Daoy (cell line): Measurements from ENCODE around the gene MTHFD1L. TPM values are rescaled to one million over a fixed set of nuclear protein-coding genes. Genes with fewer than 3 reads are reported as not detected.

ENCODE experiments used
- DNase-seq: peaks from one replicate; pipeline ENCODE4 v3.0.0-alpha.2; 2015; ENCODE audit warnings: low read depth
- total RNA-seq: library from RNA; depleted of rRNA; stranded (reverse); fragments of >200 nt; shearing (Covaris generic); gene quantifications from 2 replicates; pipeline ENCODE4 v1.2.3, GENCODE V29; 2014

Gene MTHFD1L
- total RNA-seq, 1 experiment from 2014 or later: 17.8 TPM

GRCh38 chr6:150898399-150899170, 33.1 kb downstream of the MTHFD1L start:
- DNase-seq: no peak

- DNase-seq: no peak
Observed at GRCh38 chr6:150899231-150899630, 33.7 kb downstream of the MTHFD1L start.

GRCh38 chr6:150900049-150900448, 34.5 kb downstream of the MTHFD1L start:
- peak; percentile 51 for DNase-seq

- no peak for DNase-seq
Observed at GRCh38 chr6:150902142-150902776, 36.8 kb downstream of the MTHFD1L start.

GRCh38 chr6:150905769-150906168, 40.3 kb downstream of the MTHFD1L start:
- no peak for DNase-seq

- DNase-seq: no peak
Observed at GRCh38 chr6:150906641-150907326, 41.3 kb downstream of the MTHFD1L start.

- no peak for DNase-seq
Observed at GRCh38 chr6:150907383-150907782, 41.9 kb downstream of the MTHFD1L start.

- no peak for DNase-seq
Observed at GRCh38 chr6:150908901-150909300, 43.4 kb downstream of the MTHFD1L start.

- no peak for DNase-seq
Observed at GRCh38 chr6:150910561-150910960, 45.1 kb downstream of the MTHFD1L start.

- no peak for DNase-seq
Observed at GRCh38 chr6:150914372-150914771, 48.9 kb downstream of the MTHFD1L start.

GRCh38 chr6:150915131-150915879, 49.8 kb downstream of the MTHFD1L start:
- DNase-seq: no peak

GRCh38 chr6:150915880-150916265, 50.4 kb downstream of the MTHFD1L start:
- DNase-seq: no peak

- DNase-seq: no peak
Observed at GRCh38 chr6:150919938-150920337, 54.4 kb downstream of the MTHFD1L start.

GRCh38 chr6:150922137-150922536, 56.6 kb downstream of the MTHFD1L start:
- DNase-seq: peak; percentile 19

GRCh38 chr6:150924808-150925589, 59.5 kb downstream of the MTHFD1L start:
- DNase-seq: no peak

GRCh38 chr6:150925590-150925928, 60.1 kb downstream of the MTHFD1L start:
- DNase-seq: no peak

- DNase-seq: no peak
Observed at GRCh38 chr6:150925976-150926375, 60.5 kb downstream of the MTHFD1L start.

- no peak for DNase-seq
Observed at GRCh38 chr6:150928882-150929281, 63.4 kb downstream of the MTHFD1L start.

GRCh38 chr6:150929416-150929815, 63.9 kb downstream of the MTHFD1L start:
- no peak for DNase-seq

- DNase-seq: no peak
Observed at GRCh38 chr6:150930841-150931240, 65.3 kb downstream of the MTHFD1L start.

- no peak for DNase-seq
Observed at GRCh38 chr6:150931405-150931804, 65.9 kb downstream of the MTHFD1L start.
